H9 (cell line): ENCODE measurements around the gene MT1H. TPM values are rescaled to one million over a fixed set of nuclear protein-coding genes. Genes with fewer than 3 reads are reported as not detected.
"Not testable (repeated sequence)": the region's sequence is repeated elsewhere in the genome, so short reads cannot be mapped to it uniquely, and the experiment has no call there.

ENCODE experiments used
- DNase-seq: peaks from one replicate; pipeline ENCODE4 v3.0.0-alpha.2; 2017
- H2AFZ ChIP-seq: one replicate; pipeline ENCODE4 v1.6.1; 2013; ENCODE audit warnings: mild to moderate bottlenecking, low read length, control low read depth, moderate library complexity
- H2AK5ac ChIP-seq: 2 replicates; pipeline ENCODE4 v1.6.1; 2013; ENCODE audit warnings: low read length, control low read depth, mixed read lengths; ENCODE audit not compliant: insufficient read length
- H2BK120ac ChIP-seq: one replicate; pipeline ENCODE4 v1.6.1; 2013; ENCODE audit warnings: low read depth, mild to moderate bottlenecking, low read length, control low read depth, inconsistent platforms; ENCODE audit not compliant: poor library complexity, severe bottlenecking
- H2BK12ac ChIP-seq: 2 replicates; pipeline ENCODE4 v1.6.1; 2013; ENCODE audit warnings: low read length, control low read depth, mixed read lengths, low read depth; ENCODE audit not compliant: insufficient read length
- H2BK15ac ChIP-seq: 2 replicates; pipeline ENCODE4 v1.6.1; 2013; ENCODE audit warnings: low read depth, low read length, control low read depth
- H2BK20ac ChIP-seq: one replicate; pipeline ENCODE4 v1.6.1; 2013; ENCODE audit warnings: low read depth, mild to moderate bottlenecking, low read length, control low read depth, inconsistent platforms; ENCODE audit not compliant: poor library complexity, severe bottlenecking
- H2BK5ac ChIP-seq: 2 replicates; pipeline ENCODE4 v1.6.1; 2013; ENCODE audit warnings: low read length, control low read depth, mixed read lengths; ENCODE audit not compliant: insufficient read length
- H3K14ac ChIP-seq: 2 replicates; pipeline ENCODE4 v1.6.1; 2013; ENCODE audit warnings: low read length, control low read depth; ENCODE audit not compliant: insufficient read depth
- H3K18ac ChIP-seq: 2 replicates; pipeline ENCODE4 v1.6.1; 2013; ENCODE audit warnings: low read depth, mild to moderate bottlenecking, mixed read lengths, low read length, control low read depth; ENCODE audit not compliant: insufficient read length
- H3K23ac ChIP-seq: 2 replicates; pipeline ENCODE4 v1.6.1; 2013; ENCODE audit warnings: low read length, control low read depth, mixed read lengths, low read depth; ENCODE audit not compliant: insufficient read length
- H3K23me2 ChIP-seq: 2 replicates; pipeline ENCODE4 v1.6.1; 2013; ENCODE audit warnings: low read depth, mild to moderate bottlenecking, mixed read lengths, low read length, control low read depth; ENCODE audit not compliant: insufficient read length, poor library complexity, severe bottlenecking
- H3K27ac ChIP-seq: 2 replicates; pipeline ENCODE4 v1.5.1; 2013; ENCODE audit warnings: low read length, control low read depth, mixed read lengths, low read depth; ENCODE audit not compliant: insufficient read length
- H3K27me3 ChIP-seq: 2 replicates; pipeline ENCODE4 v1.6.1; 2013; ENCODE audit warnings: low read length, control low read depth, inconsistent platforms; ENCODE audit not compliant: insufficient read depth
- H3K4ac ChIP-seq: 2 replicates; pipeline ENCODE4 v1.6.1; 2013; ENCODE audit warnings: low read depth, mild to moderate bottlenecking, control low read depth, inconsistent platforms, low read length, moderate library complexity
- H3K4me1 ChIP-seq: 2 replicates; pipeline ENCODE4 v1.6.1; 2013; ENCODE audit warnings: low read length, control low read depth, inconsistent platforms; ENCODE audit not compliant: insufficient read depth
- H3K4me2 ChIP-seq: 2 replicates; pipeline ENCODE4 v1.6.1; 2013; ENCODE audit warnings: low read length, control low read depth, mixed read lengths; ENCODE audit not compliant: insufficient read length, insufficient read depth
- H3K56ac ChIP-seq: 2 replicates; pipeline ENCODE4 v1.6.1; 2013; ENCODE audit warnings: low read depth, mild to moderate bottlenecking, mixed read lengths, low read length, control low read depth; ENCODE audit not compliant: insufficient read length
- H3K79me1 ChIP-seq: 2 replicates; pipeline ENCODE4 v1.6.1; 2013; ENCODE audit warnings: low read depth, mild to moderate bottlenecking, moderate library complexity, low read length, control low read depth, inconsistent platforms; ENCODE audit not compliant: insufficient read depth, poor library complexity, severe bottlenecking
- H3K79me2 ChIP-seq: 2 replicates; pipeline ENCODE4 v1.6.1; 2013; ENCODE audit warnings: low read length, control low read depth, inconsistent platforms; ENCODE audit not compliant: insufficient read depth
- H3K9ac ChIP-seq: 2 replicates; pipeline ENCODE4 v1.6.1; 2013; ENCODE audit warnings: low read length, control low read depth, mixed read lengths; ENCODE audit not compliant: insufficient read length; ENCODE audit errors: extremely low read depth
- H3K9me3 ChIP-seq: one replicate; pipeline ENCODE4 v1.6.1; 2013; ENCODE audit warnings: low read depth, low read length, inconsistent platforms; ENCODE audit not compliant: control insufficient read depth
- H3T11ph ChIP-seq: one replicate; pipeline ENCODE4 v1.6.1; 2013; ENCODE audit warnings: mild to moderate bottlenecking, low read length, control low read depth, inconsistent platforms
- H4K20me1 ChIP-seq: one replicate; pipeline ENCODE4 v1.6.1; 2013; ENCODE audit not compliant: control insufficient read depth, insufficient read length, insufficient read depth
- H4K5ac ChIP-seq: 2 replicates; pipeline ENCODE4 v1.6.1; 2013; ENCODE audit warnings: low read depth, mild to moderate bottlenecking, mixed read lengths, low read length, control low read depth; ENCODE audit not compliant: insufficient read length
- H4K8ac ChIP-seq: replicated peaks from 2 replicates; pipeline ENCODE4 v1.6.1; 2013; ENCODE audit warnings: low read length, control low read depth, mixed read lengths, low read depth; ENCODE audit not compliant: insufficient read length
- H4K91ac ChIP-seq: 2 replicates; pipeline ENCODE4 v1.6.1; 2013; ENCODE audit warnings: low read depth, mild to moderate bottlenecking, moderate library complexity, mixed read lengths, low read length, control low read depth; ENCODE audit not compliant: insufficient read length
- H3K27ac Mint-ChIP-seq, 3 experiments: 2 replicates in 2 of 3; 3 replicates in 1 of 3; pipeline ENCODE4 v1.8.0; 2020 to 2021; ENCODE audit warnings: mixed read lengths in 3 of 3, mild to moderate bottlenecking in 1 of 3, moderate library complexity in 1 of 3
- H3K27me3 Mint-ChIP-seq: 2 replicates; pipeline ENCODE4 v1.8.0; 2021; ENCODE audit warnings: low read depth, mild to moderate bottlenecking, moderate library complexity, mixed read lengths
- H3K36me3 Mint-ChIP-seq, 3 experiments: 2 replicates in 2 of 3; 3 replicates in 1 of 3; pipeline ENCODE4 v1.8.0; 2020 to 2021; ENCODE audit warnings: low read depth in 3 of 3, mixed read lengths in 3 of 3; ENCODE audit not compliant: insufficient read depth in 1 of 3
- H3K4me1 Mint-ChIP-seq, 2 experiments: 2 replicates each; pipeline ENCODE4 v1.8.0; 2020; ENCODE audit warnings: mixed read lengths in 2 of 2
- H3K4me3 Mint-ChIP-seq, 2 experiments: 2 replicates in 1 of 2; 3 replicates in 1 of 2; pipeline ENCODE4 v1.8.0; 2020 to 2021; ENCODE audit warnings: mild to moderate bottlenecking in 2 of 2, mixed read lengths in 2 of 2, moderate library complexity in 1 of 2
- H3K9me3 Mint-ChIP-seq, 2 experiments: 2 replicates in 1 of 2; 3 replicates in 1 of 2; pipeline ENCODE4 v1.8.0; 2020; ENCODE audit warnings: mild to moderate bottlenecking in 2 of 2, mixed read lengths in 2 of 2, moderate library complexity in 1 of 2
- WGBS: extraction: QIAGEN DNeasy Blood & Tissue Kit; methylation state at CpG from one replicate; pipeline ENCODE4 v1.1.7; 2013; ENCODE audit warnings: missing lambda C conversion rate, low lambda C conversion rate, mixed read lengths; ENCODE audit not compliant: insufficient read length; ENCODE audit errors: extremely low coverage; 5-methylcytosine and 5-hydroxymethylcytosine counted together
- total RNA-seq: library from RNA; stranded (reverse); gene quantifications from 2 replicates; pipeline ENCODE4 v1.2.1, GENCODE V29; 2021

Gene MT1H
- total RNA-seq, 1 experiment from 2014 or later = 12.5 TPM

- H2BK20ac ChIP-seq, H3K4me1 ChIP-seq, H3T11ph ChIP-seq, H2BK15ac ChIP-seq, H4K20me1 ChIP-seq, H2BK12ac ChIP-seq, H3K9ac ChIP-seq, H4K5ac ChIP-seq, H3K27ac ChIP-seq, DNase-seq, H3K4me2 ChIP-seq, H3K9me3 ChIP-seq, H3K56ac ChIP-seq, H3K36me3 Mint-ChIP-seq, H2BK120ac ChIP-seq, H3K9me3 Mint-ChIP-seq, H3K4me3 Mint-ChIP-seq, H2AK5ac ChIP-seq, H3K79me2 ChIP-seq, H2BK5ac ChIP-seq, H3K23ac ChIP-seq, H3K79me1 ChIP-seq, H2AFZ ChIP-seq, H3K4ac ChIP-seq, H3K18ac ChIP-seq, H4K8ac ChIP-seq, H4K91ac ChIP-seq, H3K27ac Mint-ChIP-seq, H3K14ac ChIP-seq: not testable (repeated sequence)
- peaks cover 19% of the 10 kb centered on the region for H3K23me2 ChIP-seq
- peaks cover 79% of the 10 kb centered on the region for H3K27me3 Mint-ChIP-seq
- H3K27me3 ChIP-seq = peaks cover 39% of the 10 kb centered on the region
- no CpG with 5 or more reads among the region's 3 CpGs for WGBS
- H3K4me1 Mint-ChIP-seq = peaks cover 28 to 60% of the 10 kb centered on the region in 2 experiments
Measured at GRCh38 chr16:56672171-56672570, 2.6 kb downstream of the MT1H start.
